NAMALWA (cell line): ENCODE results near the gene SEMA3E.
"Not testable (repeated sequence)": the region's sequence is repeated elsewhere in the genome, so short reads cannot be mapped to it uniquely, and the experiment has no call there.

Source experiments
- DNase-seq: peaks from one replicate; pipeline ENCODE4 v3.0.0-alpha.2; 2015; ENCODE audit warnings: low spot score

The SEMA3E gene

DNA sequence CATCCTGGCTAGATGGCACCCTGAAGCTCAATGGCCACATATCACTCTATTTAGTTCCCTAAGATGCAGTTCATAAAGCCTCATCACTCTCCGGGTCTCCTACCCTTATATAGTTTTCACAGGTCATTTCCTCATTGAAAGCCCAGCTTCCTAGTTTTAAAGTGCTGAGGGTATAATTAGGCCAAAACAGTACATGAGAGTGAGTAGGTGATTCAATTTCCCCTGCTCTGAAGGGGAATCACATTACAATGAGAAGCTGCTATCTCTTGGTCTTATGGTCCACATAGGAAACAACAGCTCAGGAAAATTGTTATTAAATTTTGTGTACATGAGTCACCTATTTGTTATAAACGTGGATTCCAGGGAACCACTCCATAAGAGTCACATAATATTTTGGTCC is 162.0 kb downstream of the SEMA3E start:
- DNase-seq = no peak

DNA sequence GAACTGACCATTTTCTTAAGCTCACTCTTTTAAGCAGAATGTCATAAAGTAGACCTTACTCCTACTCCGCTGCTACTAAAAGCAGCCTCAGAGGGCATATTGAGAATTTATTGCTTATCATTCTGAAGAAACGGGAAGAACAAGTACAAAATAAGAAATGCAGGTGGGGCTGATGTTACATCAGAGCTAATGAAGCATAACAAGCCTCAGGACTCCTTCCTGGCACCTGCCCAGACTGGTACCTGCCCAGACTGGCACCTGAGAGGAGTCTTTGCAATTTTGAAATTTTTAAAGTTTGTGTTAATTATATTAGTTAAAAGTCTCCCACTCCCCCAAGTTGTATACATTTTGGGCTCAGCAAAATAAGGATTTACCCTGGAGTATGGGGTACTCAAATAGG is 162.4 kb downstream of the SEMA3E start:
- peak; percentile 13 for DNase-seq

DNA sequence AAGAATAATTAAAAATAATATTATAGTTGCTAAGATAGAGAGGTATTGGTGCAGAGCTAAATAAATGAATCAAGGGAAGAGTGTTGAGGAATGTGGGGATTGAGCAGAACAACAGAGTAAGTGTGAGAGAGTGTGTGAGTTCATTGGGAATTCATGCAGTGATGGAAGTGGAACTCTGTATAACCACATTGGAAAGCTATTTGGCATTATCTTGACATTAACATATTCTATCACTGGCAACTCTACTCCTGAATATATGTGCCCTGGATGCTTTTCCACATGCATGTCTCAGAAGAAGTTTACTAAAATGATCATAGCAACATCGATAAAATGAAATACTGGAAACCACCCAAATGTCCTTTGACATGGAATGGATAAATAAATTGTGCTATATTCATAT is 164.1 kb downstream of the SEMA3E start:
- DNase-seq = no peak

DNA sequence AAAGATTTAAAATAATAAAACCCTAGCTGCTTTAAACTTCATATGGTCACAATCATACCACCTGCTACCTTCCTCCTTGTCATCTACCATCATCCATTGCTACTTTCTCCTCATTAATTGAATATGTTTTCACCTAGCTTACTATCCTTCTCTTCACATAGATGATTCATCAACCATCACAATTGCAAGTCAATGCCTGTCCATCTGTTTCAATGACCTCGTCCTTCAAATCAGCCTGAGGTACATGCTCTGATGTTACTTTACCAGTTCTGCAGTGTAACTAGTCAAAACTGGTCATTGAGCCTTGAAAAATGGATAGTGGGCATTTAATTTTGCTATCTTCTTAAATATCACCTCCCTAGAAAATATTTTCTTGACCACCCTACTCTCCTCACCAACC is 164.7 kb downstream of the SEMA3E start:
- DNase-seq = no peak

DNA sequence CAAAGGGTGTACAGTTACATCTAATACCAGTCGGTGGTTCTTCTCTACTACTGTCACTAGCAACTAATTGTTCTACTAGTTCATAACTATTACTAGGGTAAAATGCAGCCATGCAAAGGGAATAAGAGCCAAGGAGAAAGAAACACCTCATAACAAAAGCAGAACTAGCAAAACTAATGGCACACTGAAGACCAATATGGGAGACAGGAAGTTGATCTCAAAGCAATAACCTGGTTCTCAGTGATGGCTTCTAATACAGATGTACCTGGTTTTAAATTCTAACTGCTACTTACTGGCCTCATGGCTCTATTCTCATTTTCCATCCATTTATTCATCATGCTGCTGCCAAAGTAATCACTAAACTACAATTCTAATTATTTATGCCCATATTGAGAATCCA is 170.3 kb downstream of the SEMA3E start:
- DNase-seq = no peak

DNA sequence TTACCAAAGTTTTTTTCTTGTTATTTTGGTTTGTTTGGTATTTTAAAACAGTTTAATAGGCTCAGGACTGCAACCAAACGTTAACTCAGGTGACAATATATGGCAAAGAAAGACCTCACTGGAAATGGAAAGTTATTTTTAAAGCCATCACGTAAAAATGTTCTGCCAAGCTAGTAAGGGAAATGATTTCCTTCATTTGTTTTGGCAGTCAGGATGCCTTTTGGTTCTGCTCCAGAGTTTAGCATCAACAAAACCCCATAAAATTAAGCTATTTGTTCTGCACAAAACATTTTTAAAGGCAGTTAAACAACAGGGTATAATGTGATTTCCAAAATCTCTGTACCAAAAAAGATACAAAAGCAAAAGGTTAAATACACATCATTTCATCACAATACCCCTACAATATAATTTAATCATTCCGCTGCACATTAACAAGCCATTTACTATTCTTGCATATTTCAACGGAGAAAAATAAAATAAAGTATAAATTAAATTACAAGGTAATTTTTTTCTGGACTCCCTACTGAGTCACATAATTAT is 172.4 kb downstream of the SEMA3E start:
- DNase-seq = no peak

DNA sequence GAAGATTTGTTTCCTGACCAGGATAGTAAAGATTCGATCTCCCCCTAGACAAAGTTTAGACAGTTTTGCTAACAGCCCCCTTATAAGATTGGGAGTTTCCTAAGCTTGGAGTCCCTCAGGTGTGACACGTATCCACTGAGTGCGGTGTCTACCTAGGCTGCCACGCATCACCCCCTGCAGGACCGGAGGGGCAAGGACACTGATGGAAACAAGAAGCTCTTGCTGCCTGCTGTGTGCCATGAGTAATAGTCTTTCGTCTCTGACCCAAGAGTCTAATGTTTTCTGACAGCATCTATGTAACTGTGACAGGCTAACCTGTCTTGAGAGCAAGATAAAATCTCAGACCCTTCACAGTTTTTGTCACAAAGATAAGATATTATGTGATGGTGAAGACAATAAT is 173.5 kb downstream of the SEMA3E start:
- no peak for DNase-seq

DNA sequence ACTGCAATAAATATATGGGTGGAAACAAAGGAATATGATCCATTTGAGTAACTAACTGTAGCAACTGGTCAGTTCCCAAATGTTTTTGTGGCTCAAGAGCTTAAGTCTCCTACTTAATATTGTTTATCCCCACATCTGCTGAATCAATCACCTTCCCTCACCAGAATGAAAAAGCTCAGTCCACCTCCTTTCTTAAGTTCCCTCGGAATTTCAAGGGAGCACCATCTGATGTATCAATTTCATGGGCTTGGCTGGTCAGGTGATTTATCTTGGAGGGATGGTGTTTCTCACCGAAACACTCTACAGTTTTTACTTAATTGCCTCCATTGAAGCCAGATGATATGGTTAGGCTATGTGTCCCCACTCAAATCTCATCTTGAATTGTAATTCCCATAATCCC is 176.6 kb downstream of the SEMA3E start:
- DNase-seq = no peak

DNA sequence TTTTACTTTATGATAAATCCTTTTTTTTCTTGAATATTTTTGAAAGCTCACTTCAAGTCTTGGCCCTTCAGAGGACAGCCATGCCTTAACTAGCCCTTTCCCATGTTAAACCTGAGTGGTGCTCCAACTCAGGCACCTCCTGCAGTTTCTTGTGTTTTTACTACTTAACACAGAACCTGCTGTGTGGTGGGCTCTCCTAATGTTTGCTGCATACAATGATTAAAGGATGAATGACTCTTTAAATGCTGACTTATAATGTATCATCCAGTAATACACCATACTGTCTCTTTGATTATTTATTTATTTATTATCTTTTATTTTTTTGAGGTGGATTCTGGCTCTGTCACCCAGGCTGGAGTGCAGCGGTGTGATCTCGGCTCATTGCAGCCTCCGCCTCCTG is 179.4 kb downstream of the SEMA3E start:
- no peak for DNase-seq

DNA sequence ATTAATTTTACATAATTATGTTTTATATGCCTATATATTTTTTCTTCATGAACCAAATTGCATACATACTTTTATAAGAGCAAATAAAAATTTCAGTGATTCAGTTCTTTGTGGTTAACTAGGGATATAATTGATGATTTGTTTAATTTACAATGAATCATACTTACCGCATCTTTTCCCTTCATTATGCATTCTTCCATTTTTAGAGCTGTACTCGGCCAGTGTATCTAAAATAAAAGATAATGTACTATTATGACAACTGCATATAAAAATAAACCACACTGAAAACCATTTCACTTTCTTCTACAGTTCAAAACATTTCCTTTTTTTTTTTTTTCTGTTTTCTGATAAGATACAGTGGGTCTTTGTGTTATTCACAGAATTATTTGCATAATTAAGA is 179.9 kb downstream of the SEMA3E start:
- DNase-seq = no peak

DNA sequence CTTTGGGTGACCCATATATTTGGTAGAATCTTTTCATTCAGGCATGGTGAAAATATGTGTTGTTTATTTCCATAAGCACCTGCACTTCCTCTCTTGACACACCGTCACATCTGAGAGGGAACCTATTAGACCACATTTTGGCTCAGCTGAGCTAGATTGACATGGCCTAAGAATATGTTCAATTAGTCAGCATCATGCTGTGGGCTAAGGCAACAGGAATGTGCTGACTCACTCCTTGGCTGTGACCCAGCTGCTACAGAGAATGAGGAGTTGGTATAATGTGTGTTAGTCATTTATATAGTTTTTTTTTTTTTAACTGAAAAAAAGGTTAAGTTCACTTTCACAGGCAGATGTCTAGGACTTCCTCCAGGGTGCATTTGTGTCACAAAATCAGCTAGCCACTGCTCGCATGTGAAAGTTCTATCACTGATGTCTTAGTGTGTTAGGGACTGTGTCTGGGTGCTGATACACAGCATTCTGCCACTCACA is 180.6 kb downstream of the SEMA3E start:
- peak; percentile 62 for DNase-seq

DNA sequence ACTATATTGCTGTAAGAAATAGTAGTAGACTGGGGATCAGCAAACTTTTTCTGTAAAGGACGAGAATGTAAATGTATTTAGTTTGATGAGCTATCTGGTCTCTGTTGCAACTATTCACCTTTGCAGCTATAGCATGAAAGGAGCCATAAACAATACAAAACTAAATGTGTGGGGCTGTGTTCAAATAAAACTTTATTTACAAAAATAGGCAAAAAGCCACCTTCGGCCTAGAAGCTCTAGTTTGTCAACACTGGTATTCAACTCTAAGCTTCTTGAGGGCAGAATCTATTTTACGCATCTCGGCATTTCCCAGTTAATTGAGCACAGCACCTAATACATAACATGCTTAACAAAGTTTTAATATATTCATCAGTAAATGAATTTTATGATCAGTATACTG is 181.4 kb downstream of the SEMA3E start:
- DNase-seq = no peak

DNA sequence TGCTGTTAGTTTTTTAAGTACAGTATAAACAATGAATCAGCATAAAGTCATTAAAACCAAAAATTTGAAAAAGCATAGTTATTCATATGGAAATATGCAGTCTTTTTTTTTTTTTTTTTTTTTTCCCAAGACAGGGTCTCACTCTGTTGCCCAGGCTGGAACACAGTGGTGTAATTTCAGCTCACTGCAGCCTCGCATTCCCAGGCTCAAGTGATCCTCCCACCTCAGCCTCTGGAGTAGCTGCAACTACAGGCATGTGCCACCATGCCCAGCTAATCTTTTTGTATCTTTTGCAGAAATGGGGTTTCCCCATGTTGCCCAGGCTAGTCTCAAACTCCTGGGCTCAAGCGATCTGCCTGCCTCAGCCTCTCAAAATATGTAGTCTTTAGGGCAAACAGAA is 182.0 kb downstream of the SEMA3E start:
- DNase-seq = no peak

DNA sequence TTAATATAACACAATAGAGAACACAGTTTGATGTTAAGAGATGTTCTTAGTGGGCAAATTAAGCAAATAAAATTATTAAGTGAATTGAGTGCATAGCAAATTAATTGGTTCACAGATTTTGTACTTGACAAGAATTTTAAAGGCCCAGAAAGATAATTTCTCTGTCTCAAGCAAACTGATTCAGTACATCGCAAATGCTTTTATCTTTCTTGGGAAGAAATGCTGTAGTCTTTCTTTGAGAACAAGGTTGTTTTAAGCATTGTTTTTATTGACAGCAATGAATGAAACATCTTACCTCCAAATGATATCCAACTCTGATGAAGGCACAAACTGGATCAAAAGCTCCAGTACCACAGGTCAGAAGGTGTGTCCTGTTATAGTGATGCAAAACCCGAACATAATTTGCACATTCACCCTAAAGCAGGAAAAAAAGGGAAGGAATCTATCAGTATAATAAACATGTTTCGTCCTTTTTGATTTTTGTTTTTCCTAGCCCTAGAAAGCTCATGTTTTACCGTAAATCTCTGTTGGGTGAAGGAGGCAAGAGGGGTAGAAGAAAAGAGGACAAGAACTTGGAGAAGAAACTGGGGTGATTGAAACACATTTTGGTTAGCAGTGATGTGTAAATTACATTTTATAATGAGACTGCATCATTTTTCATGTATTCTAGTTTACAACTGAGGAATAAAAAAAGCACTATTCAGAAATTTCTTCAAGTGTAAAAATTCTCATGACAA is 182.6 kb downstream of the SEMA3E start:
- no peak for DNase-seq

DNA sequence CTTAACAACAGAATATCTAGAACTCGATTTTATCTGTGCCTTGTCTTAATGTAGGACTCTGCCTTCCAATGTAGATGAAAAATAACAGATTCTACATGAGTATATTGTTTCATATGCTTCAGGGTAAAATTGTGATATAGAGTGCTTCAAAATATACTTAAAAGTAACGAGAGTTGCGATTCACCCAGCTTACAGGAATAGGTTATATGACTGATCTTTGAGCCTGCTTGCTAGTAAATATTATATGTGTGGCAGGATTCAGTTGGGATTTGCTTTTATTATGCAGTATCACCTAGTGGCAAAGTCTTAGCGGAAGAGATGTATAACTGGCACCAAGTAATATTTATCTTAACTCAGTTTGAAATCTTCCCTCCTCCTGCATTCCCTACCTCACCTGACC is 183.3 kb downstream of the SEMA3E start:
- DNase-seq = no peak

DNA sequence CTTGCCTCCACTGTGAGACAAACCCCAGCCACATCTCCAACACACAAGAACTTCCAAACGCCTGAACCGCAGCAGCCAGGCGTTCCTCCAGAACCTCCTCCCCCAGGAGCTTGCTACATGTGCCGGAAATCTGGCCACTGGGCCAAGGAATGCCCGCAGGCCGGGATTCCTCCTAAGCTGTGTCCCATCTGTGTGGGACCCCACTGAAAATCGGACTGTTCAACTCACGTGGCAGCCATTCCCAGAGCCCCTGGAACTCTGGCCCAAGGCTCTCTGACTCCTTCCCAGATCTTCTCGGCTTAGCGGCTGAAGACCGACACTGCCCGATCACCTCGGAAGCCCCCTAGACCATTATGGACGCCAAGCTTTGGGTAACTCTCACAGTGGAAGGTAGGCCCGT is 187.1 kb downstream of the SEMA3E start:
- DNase-seq = not testable (repeated sequence)

DNA sequence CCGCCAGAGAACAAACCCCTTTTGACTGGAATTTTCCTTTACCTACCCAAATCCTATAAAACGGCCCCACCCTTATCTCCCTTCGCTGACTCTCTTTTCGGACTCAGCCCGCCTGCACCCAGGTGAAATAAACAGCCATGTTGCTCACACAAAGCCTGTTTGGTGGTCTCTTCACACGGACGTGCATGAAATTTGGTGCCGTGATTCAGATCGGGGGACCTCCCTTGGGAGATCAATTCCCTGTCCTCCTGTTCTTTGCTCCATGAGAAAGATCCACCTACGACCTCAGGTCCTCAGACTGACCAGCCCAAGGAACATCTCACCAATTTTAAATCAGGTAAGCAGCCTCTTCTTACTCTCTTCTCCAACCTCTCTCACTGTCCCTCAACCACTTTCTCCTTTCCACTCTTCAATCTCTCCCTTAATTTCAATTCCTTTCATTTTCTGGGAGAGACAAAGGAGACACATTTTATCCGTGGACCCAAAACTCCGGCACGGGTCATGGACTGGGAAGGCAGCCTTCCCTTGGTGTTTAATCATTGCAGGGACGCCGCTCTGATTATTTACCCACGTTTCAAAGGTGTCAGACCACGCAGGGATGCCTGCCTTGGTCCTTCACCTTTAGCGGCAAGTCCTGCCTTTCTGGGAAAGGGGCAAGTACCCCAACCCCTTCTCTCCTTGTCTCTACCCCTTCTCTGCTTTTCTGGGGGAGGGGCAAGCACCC is 188.8 kb downstream of the SEMA3E start:
- DNase-seq = not testable (repeated sequence)

DNA sequence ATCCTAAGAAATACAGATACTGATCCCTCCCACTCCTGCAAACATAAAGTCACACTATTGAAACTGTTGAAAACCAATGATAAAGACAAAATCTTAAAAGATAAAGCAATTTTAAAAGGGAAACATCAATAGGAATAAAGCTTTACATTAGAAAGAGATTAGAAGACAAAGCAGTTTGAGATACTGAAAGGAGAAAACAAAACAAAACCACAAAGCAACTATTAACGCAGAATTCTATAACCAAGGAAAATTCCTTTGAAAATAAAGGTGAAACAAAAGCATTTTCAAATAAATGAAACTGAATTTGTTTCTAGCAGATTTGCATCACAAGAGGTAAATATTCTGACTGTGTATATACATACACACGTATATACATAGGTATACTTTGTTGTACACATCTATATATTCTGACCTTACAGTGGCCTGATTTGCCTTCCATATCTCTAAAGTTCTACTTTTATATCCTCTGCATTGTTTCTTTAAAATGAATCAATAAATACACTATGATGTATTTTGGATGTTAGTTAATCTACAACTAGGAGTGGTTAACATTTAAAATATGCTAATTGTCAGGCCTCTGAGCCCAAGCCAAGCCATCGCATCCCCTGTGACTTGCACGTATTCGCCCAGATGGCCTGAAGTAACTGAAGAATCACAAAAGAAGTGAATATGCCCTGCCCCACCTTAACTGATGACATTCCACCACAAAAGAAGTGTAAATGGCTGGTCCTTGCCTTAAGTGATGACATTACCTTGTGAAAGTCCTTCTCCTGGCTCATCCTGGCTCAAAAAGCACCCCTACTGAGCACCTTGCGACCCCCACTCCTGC is 189.6 kb downstream of the SEMA3E start:
- not testable (repeated sequence) for DNase-seq

DNA sequence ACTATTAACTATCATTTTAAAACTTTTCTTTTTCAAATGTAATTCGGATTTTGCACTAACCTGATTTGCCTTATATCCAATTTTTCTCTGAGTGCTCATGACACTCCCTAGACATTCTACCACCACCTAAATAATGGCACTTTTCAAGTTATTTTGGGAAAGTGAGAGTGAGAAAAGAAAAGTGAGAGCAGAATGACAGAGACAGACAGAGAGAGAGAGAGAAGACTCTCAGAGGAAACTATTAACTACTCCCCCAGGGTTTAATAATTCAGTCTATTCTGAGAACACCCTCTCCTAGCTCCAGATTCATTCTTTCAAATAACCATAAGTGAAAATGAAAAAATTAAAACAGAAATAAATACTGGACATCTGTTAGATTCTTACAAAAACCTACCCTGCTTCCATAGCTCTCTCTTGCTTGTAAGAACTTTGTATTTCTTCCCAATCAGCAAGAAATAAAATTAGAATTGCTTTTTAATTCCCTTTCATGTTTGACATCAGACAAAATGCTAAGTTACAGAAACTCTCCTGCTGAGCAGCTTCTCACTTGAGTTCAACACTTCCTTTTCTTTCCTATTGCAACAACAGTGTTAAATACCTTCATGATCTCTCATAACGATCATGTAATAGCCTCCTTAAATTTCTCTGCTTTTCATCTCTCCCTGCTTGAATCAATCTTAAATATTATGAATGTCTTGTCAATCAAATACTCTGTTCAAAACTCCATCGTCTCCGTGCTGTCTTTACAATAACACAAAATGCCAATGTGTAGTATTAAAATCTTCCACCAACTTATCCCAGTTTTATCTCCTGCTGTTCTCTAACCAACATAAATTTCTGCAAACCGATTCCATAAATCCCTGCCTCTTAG is 191.7 kb downstream of the SEMA3E start:
- DNase-seq = no peak

DNA sequence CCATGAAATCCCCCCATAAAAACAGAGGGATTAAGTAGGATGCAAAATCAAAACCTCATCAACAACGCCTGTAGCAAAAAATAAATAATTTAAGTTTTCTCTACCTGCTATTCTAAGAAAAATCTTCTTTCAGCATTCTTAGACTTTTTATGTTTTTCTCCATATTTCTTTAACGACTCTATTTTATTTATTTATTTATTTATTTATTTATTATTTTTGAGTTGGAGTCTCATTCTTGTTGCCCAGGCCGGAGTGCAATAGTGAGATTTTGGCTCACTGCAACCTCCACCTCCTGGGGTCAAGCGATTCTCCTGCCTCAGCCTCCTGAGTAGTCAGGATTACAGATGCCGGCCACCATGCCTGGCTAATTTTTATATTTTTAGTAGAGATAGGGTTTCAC is 192.5 kb downstream of the SEMA3E start:
- no peak for DNase-seq

DNA sequence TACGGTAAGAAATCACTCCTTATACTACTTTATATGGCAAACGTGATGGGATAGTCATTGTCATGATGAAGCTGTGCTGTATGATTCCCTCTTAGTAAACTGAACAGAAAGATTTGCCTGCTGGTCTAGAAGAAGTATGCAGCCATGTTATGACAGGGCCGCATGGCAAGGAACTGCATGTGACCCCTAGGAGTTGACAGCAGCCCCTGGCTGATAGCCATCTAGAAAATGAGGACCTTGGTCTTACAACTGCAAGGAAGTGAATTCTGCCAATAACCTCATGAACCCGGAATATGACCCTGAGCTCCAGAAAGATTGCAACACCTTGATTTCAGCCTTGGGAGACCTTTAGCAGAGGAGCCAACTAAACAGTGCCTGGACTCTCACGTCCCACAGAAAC is 193.3 kb downstream of the SEMA3E start:
- DNase-seq = no peak

DNA sequence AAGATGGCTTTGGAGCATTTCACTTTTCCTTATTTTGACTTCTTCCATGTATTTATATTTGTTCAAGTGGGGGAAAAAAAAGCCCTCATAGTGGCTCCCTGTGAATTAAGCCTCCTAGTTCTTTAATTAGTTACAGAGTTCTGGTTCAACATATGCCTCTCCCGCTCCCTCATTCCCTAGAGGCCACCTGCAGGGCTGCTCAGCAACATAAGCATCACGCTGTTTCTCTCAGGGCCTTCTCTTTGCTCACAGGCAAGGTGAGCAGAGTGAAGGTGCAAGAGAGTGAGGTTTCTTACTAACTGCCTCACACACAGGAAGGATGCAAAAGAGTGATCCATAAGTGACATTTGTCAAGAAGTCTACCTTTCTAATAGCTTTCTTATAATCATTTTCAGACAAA is 196.7 kb downstream of the SEMA3E start:
- no peak for DNase-seq
